ENCODE results near the gene GAB1.
A peak's percentile ranks its signal among the peaks of the same experiment; 100 is the strongest.

The GAB1 gene

GRCh38 chr4:143506031-143506430 lies 169.4 kb downstream of the GAB1 start:
- Histone ChIP-seq H3K36me3 (ENCODE audit: control insufficient read depth, insufficient read depth, low read length) (no peaks in the 10 kb centered on the region), H3K4me1 (ENCODE audit: control insufficient read depth, insufficient read depth, low read length, poor library complexity, severe bottlenecking) (no peaks in the 10 kb centered on the region), H3K4me3 (ENCODE audit: insufficient read depth, low read depth, low read length, poor library complexity, severe bottlenecking) (no peak overlapping the region), H3K27ac (ENCODE audit: insufficient read depth, low read length, poor library complexity, severe bottlenecking) (no peak overlapping the region), H3K27me3 (replicated peaks; ENCODE audit: control insufficient read depth, insufficient read depth, low read length, poor library complexity, severe bottlenecking) (no peaks in the 10 kb centered on the region), H3K9me3 (ENCODE audit: control insufficient read depth, low read length) (no peaks in the 10 kb centered on the region)
- no peak for DNase-seq

GRCh38 chr4:143511906-143512305 lies 175.2 kb downstream of the GAB1 start:
- DNase-seq = no peak
- Histone ChIP-seq H3K4me3 (ENCODE audit: insufficient read depth, low read depth, low read length, poor library complexity, severe bottlenecking) (no peak overlapping the region), H3K36me3 (ENCODE audit: control insufficient read depth, insufficient read depth, low read length) (no peaks in the 10 kb centered on the region), H3K27ac (ENCODE audit: insufficient read depth, low read length, poor library complexity, severe bottlenecking) (no peak overlapping the region), H3K27me3 (replicated peaks; ENCODE audit: control insufficient read depth, insufficient read depth, low read length, poor library complexity, severe bottlenecking) (no peaks in the 10 kb centered on the region), H3K9me3 (ENCODE audit: control insufficient read depth, low read length) (no peaks in the 10 kb centered on the region), H3K4me1 (ENCODE audit: control insufficient read depth, insufficient read depth, low read length, poor library complexity, severe bottlenecking) (peaks cover 8% of the 10 kb centered on the region)

- Histone ChIP-seq H3K9me3 (ENCODE audit: control insufficient read depth, low read length) (no peaks in the 10 kb centered on the region), H3K27me3 (replicated peaks; ENCODE audit: control insufficient read depth, insufficient read depth, low read length, poor library complexity, severe bottlenecking) (no peaks in the 10 kb centered on the region), H3K4me3 (ENCODE audit: insufficient read depth, low read depth, low read length, poor library complexity, severe bottlenecking) (peak overlapping the region; percentile 86), H3K36me3 (ENCODE audit: control insufficient read depth, insufficient read depth, low read length) (peaks cover 4% of the 10 kb centered on the region), H3K4me1 (ENCODE audit: control insufficient read depth, insufficient read depth, low read length, poor library complexity, severe bottlenecking) (peaks cover 8% of the 10 kb centered on the region), H3K27ac (ENCODE audit: insufficient read depth, low read length, poor library complexity, severe bottlenecking) (peak overlapping the region; percentile 94)
- DNase-seq = peak in 1 of 3 donors; percentile 83
Observed at GRCh38 chr4:143512978-143513313, 176.3 kb downstream of the GAB1 start.

GRCh38 chr4:143513314-143514168 lies 176.9 kb downstream of the GAB1 start, which contains the start of gene SMARCA5:
Gene SMARCA5, plus strand, starts transcription at chr4:143513702. Its CDS starts 223 bp downstream, at chr4:143513925.
- Histone ChIP-seq H3K27ac (ENCODE audit: insufficient read depth, low read length, poor library complexity, severe bottlenecking) (peak within 1 kb of the TSS; percentile 94), H3K4me1 (ENCODE audit: control insufficient read depth, insufficient read depth, low read length, poor library complexity, severe bottlenecking) (peaks cover 8% of the 10 kb centered on the region), H3K9me3 (ENCODE audit: control insufficient read depth, low read length) (no peaks in the 10 kb centered on the region), H3K36me3 (ENCODE audit: control insufficient read depth, insufficient read depth, low read length) (peaks cover 6% of the 10 kb centered on the region), H3K27me3 (replicated peaks; ENCODE audit: control insufficient read depth, insufficient read depth, low read length, poor library complexity, severe bottlenecking) (no peaks in the 10 kb centered on the region), H3K4me3 (ENCODE audit: insufficient read depth, low read depth, low read length, poor library complexity, severe bottlenecking) (peak within 1 kb of the TSS; percentile 86)
- DNase-seq = peak; percentile 93 to 95 (median 94)

- peaks cover 8% of the 10 kb centered on the region for H3K4me1 ChIP-seq (ENCODE audit: control insufficient read depth, insufficient read depth, low read length, poor library complexity, severe bottlenecking)
Observed at GRCh38 chr4:143514169-143514495, 177.5 kb downstream of the GAB1 start.

GRCh38 chr4:143514497-143514896 lies 177.8 kb downstream of the GAB1 start:
- Histone ChIP-seq H3K4me3 (ENCODE audit: insufficient read depth, low read depth, low read length, poor library complexity, severe bottlenecking) (peak overlapping the region; percentile 86), H3K4me1 (ENCODE audit: control insufficient read depth, insufficient read depth, low read length, poor library complexity, severe bottlenecking) (peaks cover 8% of the 10 kb centered on the region), H3K27me3 (replicated peaks; ENCODE audit: control insufficient read depth, insufficient read depth, low read length, poor library complexity, severe bottlenecking) (no peaks in the 10 kb centered on the region), H3K27ac (ENCODE audit: insufficient read depth, low read length, poor library complexity, severe bottlenecking) (peak overlapping the region; percentile 94), H3K36me3 (ENCODE audit: control insufficient read depth, insufficient read depth, low read length) (peaks cover 14% of the 10 kb centered on the region), H3K9me3 (ENCODE audit: control insufficient read depth, low read length) (no peaks in the 10 kb centered on the region)
- DNase-seq = peak in 2 of 3 donors; percentile 2

More at GRCh38 chr4:143514169-143514495, 177.5 kb downstream of the GAB1 start:
- Histone ChIP-seq H3K27ac (ENCODE audit: insufficient read depth, low read length, poor library complexity, severe bottlenecking) (peak overlapping the region; percentile 94), H3K4me3 (ENCODE audit: insufficient read depth, low read depth, low read length, poor library complexity, severe bottlenecking) (peak overlapping the region; percentile 86), H3K27me3 (replicated peaks; ENCODE audit: control insufficient read depth, insufficient read depth, low read length, poor library complexity, severe bottlenecking) (no peaks in the 10 kb centered on the region), H3K9me3 (ENCODE audit: control insufficient read depth, low read length) (no peaks in the 10 kb centered on the region), H3K36me3 (ENCODE audit: control insufficient read depth, insufficient read depth, low read length) (peaks cover 10% of the 10 kb centered on the region)
- no peak for DNase-seq

GRCh38 chr4:143514901-143515300 lies 178.2 kb downstream of the GAB1 start:
- Histone ChIP-seq H3K36me3 (ENCODE audit: control insufficient read depth, insufficient read depth, low read length) (peaks cover 18% of the 10 kb centered on the region), H3K27ac (ENCODE audit: insufficient read depth, low read length, poor library complexity, severe bottlenecking) (peak overlapping the region; percentile 94), H3K27me3 (replicated peaks; ENCODE audit: control insufficient read depth, insufficient read depth, low read length, poor library complexity, severe bottlenecking) (no peaks in the 10 kb centered on the region), H3K4me3 (ENCODE audit: insufficient read depth, low read depth, low read length, poor library complexity, severe bottlenecking) (peak overlapping the region; percentile 86), H3K4me1 (ENCODE audit: control insufficient read depth, insufficient read depth, low read length, poor library complexity, severe bottlenecking) (peaks cover 8% of the 10 kb centered on the region), H3K9me3 (ENCODE audit: control insufficient read depth, low read length) (no peaks in the 10 kb centered on the region)
- no peak for DNase-seq

GRCh38 chr4:143515905-143516304 lies 179.2 kb downstream of the GAB1 start:
- H3K4me1 ChIP-seq (ENCODE audit: control insufficient read depth, insufficient read depth, low read length, poor library complexity, severe bottlenecking) = peaks cover 8% of the 10 kb centered on the region
- H3K9me3 ChIP-seq (ENCODE audit: control insufficient read depth, low read length) = no peaks in the 10 kb centered on the region
- H3K27me3 ChIP-seq (replicated peaks; ENCODE audit: control insufficient read depth, insufficient read depth, low read length, poor library complexity, severe bottlenecking) = no peaks in the 10 kb centered on the region
- no peak overlapping the region for H3K27ac ChIP-seq (ENCODE audit: insufficient read depth, low read length, poor library complexity, severe bottlenecking)
- H3K4me3 ChIP-seq (ENCODE audit: insufficient read depth, low read depth, low read length, poor library complexity, severe bottlenecking) = no peak overlapping the region
- H3K36me3 ChIP-seq (ENCODE audit: control insufficient read depth, insufficient read depth, low read length) = peaks cover 18% of the 10 kb centered on the region
- DNase-seq = no peak

- Histone ChIP-seq H3K36me3 (ENCODE audit: control insufficient read depth, insufficient read depth, low read length) (peaks cover 32% of the 10 kb centered on the region), H3K4me1 (ENCODE audit: control insufficient read depth, insufficient read depth, low read length, poor library complexity, severe bottlenecking) (peaks cover 8% of the 10 kb centered on the region), H3K27ac (ENCODE audit: insufficient read depth, low read length, poor library complexity, severe bottlenecking) (no peak overlapping the region), H3K9me3 (ENCODE audit: control insufficient read depth, low read length) (no peaks in the 10 kb centered on the region), H3K27me3 (replicated peaks; ENCODE audit: control insufficient read depth, insufficient read depth, low read length, poor library complexity, severe bottlenecking) (no peaks in the 10 kb centered on the region), H3K4me3 (ENCODE audit: insufficient read depth, low read depth, low read length, poor library complexity, severe bottlenecking) (no peak overlapping the region)
- no peak for DNase-seq
Observed at GRCh38 chr4:143517764-143518163, 181.1 kb downstream of the GAB1 start.
